Vagina (tissue), 2 donors: Measurements from ENCODE around the gene ATP6V0A1. TPM values are rescaled to one million over a fixed set of nuclear protein-coding genes. Genes with fewer than 3 reads are reported as not detected.
A peak's percentile ranks its signal among the peaks of the same experiment; 100 is the strongest.

ENCODE experiments used
- DNase-seq, 2 donors: peaks; one replicate each; pipeline ENCODE4 v3.0.0-alpha.2; 2017; ENCODE audit errors: extremely low spot score in 2 of 2
- H3K27ac ChIP-seq: fragments of 200-600 bp; sonication (generic); one replicate; pipeline ENCODE4 v1.5.1; 2019
- H3K27me3 ChIP-seq: fragments of 200-600 bp; sonication (generic); one replicate; pipeline ENCODE4 v1.5.1; 2019
- H3K36me3 ChIP-seq, 2 donors: fragments of 200-600 bp; sonication (generic); one replicate each; pipeline ENCODE4 v1.5.1; 2017 to 2019
- H3K4me1 ChIP-seq: fragments of 200-600 bp; sonication (generic); one replicate; pipeline ENCODE4 v1.5.1; 2019
- H3K4me3 ChIP-seq, 2 donors: fragments of 200-600 bp; sonication (generic); 1 replicate in 1 of 2; 2 replicates in 1 of 2; pipeline ENCODE4 v1.5.1; 2016 to 2019
- H3K9me3 ChIP-seq: fragments of 200-600 bp; sonication (generic); one replicate; pipeline ENCODE4 v1.5.1; 2019
- CTCF ChIP-seq, 3 experiments: fragments of 450-650 bp in 2 of 3; fragments of 200-600 bp in 1 of 3; sonication (generic) in 1 of 3; IDR thresholded peaks; one replicate each; pipeline ENCODE4 v1.5.1; 2017 to 2019; ENCODE audit warnings: antibody characterized with exemption in 3 of 3, mild to moderate bottlenecking in 2 of 3, moderate library complexity in 2 of 3
- POLR2A ChIP-seq, 2 donors: fragments of 450-650 bp; IDR thresholded peaks; one replicate each; pipeline ENCODE4 v1.6.1; 2017; ENCODE audit warnings: antibody characterized with exemption in 2 of 2, mild to moderate bottlenecking in 2 of 2, moderate library complexity in 2 of 2
- POLR2AphosphoS5 ChIP-seq, 2 donors: sonication (generic); formaldehyde crosslinking; IDR thresholded peaks; one replicate each; pipeline ENCODE4 v1.9.0; 2017; ENCODE audit warnings: antibody characterized with exemption in 2 of 2, mild to moderate bottlenecking in 2 of 2, low read depth in 1 of 2; ENCODE audit not compliant: insufficient read depth in 1 of 2
- intact Hi-C: fragments of 100-400 bp; cut with DNase I; formaldehyde crosslinking; loops from one replicate; pipeline ENCODE4 v1.15.1; 2023
- total RNA-seq: library from RNA; depleted of rRNA; stranded (reverse); fragments of >200 nt; gene quantifications from one replicate; pipeline ENCODE4 v1.2.3, GENCODE V29; 2016

ATP6V0A1 gene
- total RNA-seq, 1 donor from 2014 or later: 72.4 TPM

- Histone ChIP-seq H3K27ac (peak overlapping the region; percentile 41), H3K36me3 (peaks cover 0 to 3% of the 10 kb centered on the region in 2 donors), H3K4me3 (peak overlapping the region in 1 of 2 donors; percentile 5), H3K27me3 (no peaks in the 10 kb centered on the region), H3K4me1 (peaks cover 41% of the 10 kb centered on the region), H3K9me3 (no peaks in the 10 kb centered on the region)
- TF ChIP-seq POLR2AphosphoS5 (IDR thresholded peaks at IDR 0.05; ENCODE audit: insufficient read depth in 1 of 2, low read depth in 1 of 2): peak; percentile 29 to 79
- TF ChIP-seq CTCF (IDR thresholded peaks at IDR 0.05): no peak
- no peak for DNase-seq
- intact Hi-C loops: loop anchor here (5.0 kb wide), 1 partner anchor 61 kb away; no protein-coding TSS in a partner anchor
Measured at GRCh38 chr17:42456223-42457106, 2.2 kb upstream of the ATP6V0A1 start.

GRCh38 chr17:42457107-42457792 lies 1.4 kb upstream of the ATP6V0A1 start:
- intact Hi-C loops: loop anchor here (5.0 kb wide), 1 partner anchor 60 kb away; no protein-coding TSS in a partner anchor

GRCh38 chr17:42459256-42459800 lies 650 bp downstream of the ATP6V0A1 start:
- Histone ChIP-seq H3K27me3 (no peaks in the 10 kb centered on the region), H3K9me3 (no peaks in the 10 kb centered on the region), H3K27ac (peak overlapping the region; percentile 97), H3K4me1 (peaks cover 41% of the 10 kb centered on the region), H3K4me3 (peak overlapping the region; percentile 58 to 77), H3K36me3 (peaks cover 0 to 17% of the 10 kb centered on the region in 2 donors)
- intact Hi-C loops: loop anchor here (2.0 to 5.0 kb wide), 2 partner anchors 37 to 58 kb away; partner anchors contain the start of gene CAVIN1
- no peak for DNase-seq
- TF ChIP-seq POLR2AphosphoS5 (IDR thresholded peaks at IDR 0.05; ENCODE audit: insufficient read depth in 1 of 2, low read depth in 1 of 2) (no peak), POLR2A (IDR thresholded peaks at IDR 0.05) (no peak), CTCF (IDR thresholded peaks at IDR 0.05) (no peak)

More at GRCh38 chr17:42457107-42457792, 1.4 kb upstream of the ATP6V0A1 start:
- Histone ChIP-seq H3K4me3 (no peak overlapping the region), H3K9me3 (no peaks in the 10 kb centered on the region), H3K36me3 (peaks cover 0 to 8% of the 10 kb centered on the region in 2 donors), H3K4me1 (peaks cover 41% of the 10 kb centered on the region), H3K27ac (peak overlapping the region; percentile 97), H3K27me3 (no peaks in the 10 kb centered on the region)
- TF ChIP-seq POLR2A (IDR thresholded peaks at IDR 0.05): no peak
- TF ChIP-seq POLR2AphosphoS5 (IDR thresholded peaks at IDR 0.05; ENCODE audit: insufficient read depth in 1 of 2, low read depth in 1 of 2): no peak
- TF ChIP-seq CTCF (IDR thresholded peaks at IDR 0.05): no peak
- no peak for DNase-seq

GRCh38 chr17:42459801-42460281 lies 1.2 kb downstream of the ATP6V0A1 start:
- Histone ChIP-seq H3K4me3 (peak overlapping the region; percentile 58 to 77), H3K9me3 (no peaks in the 10 kb centered on the region), H3K36me3 (peaks cover 0 to 17% of the 10 kb centered on the region in 2 donors), H3K27me3 (no peaks in the 10 kb centered on the region), H3K27ac (peak overlapping the region; percentile 97), H3K4me1 (peaks cover 41% of the 10 kb centered on the region)
- no peak for DNase-seq
- intact Hi-C loops: loop anchor here (2.0 to 5.0 kb wide), 2 partner anchors 37 to 57 kb away; partner anchors contain the start of gene CAVIN1
- no peak for TF ChIP-seq POLR2A (IDR thresholded peaks at IDR 0.05)
- no peak for TF ChIP-seq CTCF (IDR thresholded peaks at IDR 0.05)
- peak in 1 of 2 donors; percentile 16 for TF ChIP-seq POLR2AphosphoS5 (IDR thresholded peaks at IDR 0.05; ENCODE audit: insufficient read depth in 1 of 2, low read depth in 1 of 2)
